ENCODE data around the gene MAN2A1.
"Not testable (repeated sequence)": the region's sequence is repeated elsewhere in the genome, so short reads cannot be mapped to it uniquely, and the experiment has no call there.

Gene MAN2A1

DNA sequence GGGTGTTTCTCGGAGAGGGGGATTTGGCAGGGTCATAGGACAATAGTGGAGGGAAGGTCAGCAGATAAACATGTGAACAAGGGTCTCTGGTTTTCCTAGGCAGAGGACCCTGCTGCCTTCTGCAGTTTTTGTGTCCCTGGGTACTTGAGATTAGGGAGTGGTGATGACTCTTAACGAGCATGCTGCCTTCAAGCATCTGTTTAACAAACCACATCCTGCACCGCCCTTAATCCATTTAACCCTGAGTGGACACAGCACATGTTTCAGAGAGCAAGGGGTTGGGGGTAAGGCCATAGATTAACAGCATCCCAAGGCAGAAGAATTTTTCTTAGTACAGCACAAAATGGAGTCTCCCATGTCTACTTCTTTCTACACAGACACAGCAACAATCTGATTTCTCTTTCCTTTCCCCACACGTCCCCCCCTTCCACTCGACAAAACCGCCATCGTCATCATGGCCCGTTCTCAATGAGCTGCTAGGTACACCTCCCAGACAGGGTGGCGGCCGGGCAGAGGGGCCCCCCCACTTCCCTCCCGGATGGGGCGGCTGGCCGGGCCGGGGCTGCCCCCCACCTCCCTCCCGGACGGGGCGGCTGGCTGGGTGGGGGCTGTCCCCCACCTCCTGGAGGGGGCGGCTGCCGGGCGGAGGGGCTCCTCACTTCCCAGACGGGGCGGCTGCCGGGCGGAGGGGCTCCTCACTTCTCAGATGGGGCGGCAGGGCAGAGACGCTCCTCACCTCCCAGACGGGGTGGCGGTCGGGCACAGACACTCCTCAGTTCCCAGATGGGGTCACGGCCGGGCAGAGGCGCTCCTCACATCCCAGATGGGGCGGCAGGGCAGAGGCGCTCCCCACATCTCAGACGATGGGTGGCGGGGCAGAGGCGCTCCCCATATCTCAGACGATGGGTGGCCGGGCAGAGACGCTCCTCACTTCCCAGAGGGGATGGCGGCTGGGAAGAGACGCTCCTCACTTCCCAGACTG lies 142.8 kb downstream of the MAN2A1 start:
- DNase-seq = not testable (repeated sequence)

DNA sequence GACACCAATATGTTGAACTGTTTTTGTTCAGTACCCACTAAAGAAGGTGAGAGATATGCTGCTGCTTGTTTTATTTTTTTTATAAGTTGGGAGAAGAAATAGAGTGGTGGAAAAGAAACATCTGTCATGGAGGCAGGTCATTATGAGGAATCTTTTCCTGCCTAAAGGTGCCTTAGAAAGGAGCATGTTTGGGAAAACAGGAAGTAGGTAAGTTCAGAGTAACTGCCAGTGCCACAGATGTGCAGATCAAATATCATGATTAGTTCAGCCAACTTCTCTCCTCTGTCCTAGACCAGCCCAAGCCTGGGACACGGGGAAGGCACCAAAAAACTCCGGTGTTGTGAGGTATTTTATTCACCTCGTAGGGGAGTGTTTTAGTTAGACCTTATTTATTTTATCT lies 144.2 kb downstream of the MAN2A1 start:
- DNase-seq = no peak

DNA sequence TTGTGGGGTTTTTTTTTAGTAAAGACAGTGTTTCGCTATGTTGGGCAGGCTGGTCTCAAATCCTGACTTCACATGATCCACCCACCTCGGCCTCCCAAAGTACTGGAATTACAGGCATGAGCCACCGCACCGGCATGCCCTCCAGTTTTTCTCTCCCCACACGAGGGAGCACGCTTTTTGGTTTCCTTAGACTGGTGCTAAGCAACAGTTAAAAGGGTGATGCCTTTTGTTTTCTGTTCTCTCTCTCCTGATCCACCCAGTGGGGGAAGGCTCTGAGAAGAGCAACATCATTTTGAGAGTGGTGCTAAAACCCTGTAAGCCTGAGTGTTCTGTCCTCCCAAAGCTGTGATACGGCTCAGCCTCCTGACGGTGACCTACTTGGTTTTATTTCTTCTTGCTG lies 146.6 kb downstream of the MAN2A1 start:
- no peak for DNase-seq

DNA sequence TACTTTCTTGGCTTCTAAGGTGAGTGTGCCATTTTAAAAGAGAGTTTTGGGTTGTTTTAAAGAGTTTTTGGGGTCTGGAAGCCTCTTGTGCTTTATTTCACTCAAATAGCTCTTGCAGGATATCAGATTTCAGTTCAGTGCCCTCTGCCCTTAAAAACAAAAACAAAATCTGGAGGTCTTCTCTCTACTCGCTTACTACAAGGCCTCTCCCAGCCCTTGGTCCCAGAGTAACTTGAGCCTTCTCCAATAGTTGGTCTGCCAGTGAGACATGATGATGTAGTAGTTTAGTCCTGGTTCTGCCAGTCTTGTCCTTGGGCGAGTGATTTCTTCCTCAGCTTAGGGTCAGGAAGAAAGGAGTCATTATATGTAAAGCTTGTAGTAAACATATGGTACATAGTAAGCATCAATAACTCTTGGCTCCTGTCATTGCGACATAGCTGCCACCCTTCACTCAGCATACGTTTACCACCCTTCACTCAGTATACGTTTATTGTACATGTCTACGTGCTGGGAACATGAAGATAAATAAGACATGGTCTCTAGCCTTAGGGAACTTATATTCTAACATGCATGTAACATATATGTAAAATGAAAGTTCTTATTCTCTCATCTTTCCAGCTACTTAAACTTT lies 147.6 kb downstream of the MAN2A1 start:
- no peak for DNase-seq

DNA sequence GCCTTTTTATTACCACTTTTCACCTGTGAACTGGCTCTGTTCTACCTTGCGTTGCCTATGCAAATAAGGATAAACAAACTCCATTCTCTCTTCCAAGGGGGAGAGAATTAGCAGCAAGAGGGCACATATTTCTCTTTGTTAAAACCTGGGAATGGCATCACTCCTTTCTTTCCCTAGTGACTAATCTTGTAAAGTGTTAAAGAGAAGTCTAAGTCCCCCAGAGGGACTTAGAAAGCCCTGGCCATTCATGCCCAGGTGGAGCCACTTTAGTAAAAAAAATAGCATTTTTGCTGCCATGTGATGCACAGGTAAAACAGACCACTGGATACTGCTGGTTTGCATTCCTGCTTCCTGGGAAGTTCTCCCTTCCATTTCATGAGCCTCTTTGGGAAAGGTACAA lies 148.4 kb downstream of the MAN2A1 start:
- DNase-seq = no peak

DNA sequence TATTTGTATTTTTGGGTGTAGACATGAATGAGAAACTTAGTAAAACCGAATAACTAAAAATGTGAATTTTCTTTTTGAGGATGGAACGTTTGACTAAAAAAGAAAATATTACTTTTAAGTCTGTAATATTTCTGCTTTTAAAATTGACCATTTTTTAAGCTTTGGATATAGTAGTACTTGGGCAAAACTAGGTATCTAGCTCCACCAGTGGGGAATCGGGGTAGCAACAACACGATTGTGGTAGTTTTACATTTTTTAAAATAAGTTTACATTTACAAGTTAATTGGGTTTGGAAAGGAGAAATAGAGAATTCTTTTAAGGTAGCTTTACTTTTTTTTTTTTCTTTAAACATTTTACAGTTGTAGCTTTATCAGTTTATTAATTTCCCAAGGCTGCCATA lies 154.4 kb downstream of the MAN2A1 start:
- no peak for DNase-seq

DNA sequence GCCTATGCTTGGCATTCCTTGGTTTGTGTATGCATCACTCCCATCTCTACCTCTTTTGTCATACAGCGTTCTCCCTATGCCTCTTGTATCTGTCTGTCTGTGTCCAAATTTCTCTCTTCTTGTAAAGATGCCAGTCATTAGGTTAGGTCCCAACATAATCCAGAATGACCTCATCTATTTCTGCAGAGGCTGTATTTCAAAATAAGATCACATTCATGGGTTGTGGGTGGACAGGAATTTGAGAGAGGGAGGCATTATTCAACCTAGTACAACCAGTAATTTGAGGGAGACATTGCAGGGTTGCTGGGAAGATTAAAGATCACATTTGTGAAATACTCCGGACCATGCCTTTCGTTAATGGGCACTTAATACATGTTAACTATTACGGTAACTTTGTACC lies 155.0 kb downstream of the MAN2A1 start:
- no peak for DNase-seq

DNA sequence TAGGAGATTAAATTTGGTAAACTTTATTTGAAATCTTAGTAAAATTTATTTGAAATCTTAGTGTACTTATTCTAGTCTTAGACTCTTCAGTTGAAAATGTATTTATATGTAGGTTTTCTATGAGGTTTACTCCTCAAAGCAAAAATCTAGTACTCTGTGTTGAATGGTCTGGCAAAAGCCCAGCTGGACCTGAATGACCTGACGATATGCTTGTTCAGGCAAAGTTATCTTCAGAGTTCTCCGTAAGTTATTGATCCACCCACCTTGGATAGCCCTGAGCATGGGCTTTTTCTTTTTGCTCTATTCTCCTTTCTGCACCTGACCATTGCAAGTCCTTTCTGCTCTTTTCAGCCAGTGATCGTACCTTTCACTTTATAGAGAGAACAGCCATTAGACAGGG lies 158.4 kb downstream of the MAN2A1 start:
- DNase-seq = no peak

DNA sequence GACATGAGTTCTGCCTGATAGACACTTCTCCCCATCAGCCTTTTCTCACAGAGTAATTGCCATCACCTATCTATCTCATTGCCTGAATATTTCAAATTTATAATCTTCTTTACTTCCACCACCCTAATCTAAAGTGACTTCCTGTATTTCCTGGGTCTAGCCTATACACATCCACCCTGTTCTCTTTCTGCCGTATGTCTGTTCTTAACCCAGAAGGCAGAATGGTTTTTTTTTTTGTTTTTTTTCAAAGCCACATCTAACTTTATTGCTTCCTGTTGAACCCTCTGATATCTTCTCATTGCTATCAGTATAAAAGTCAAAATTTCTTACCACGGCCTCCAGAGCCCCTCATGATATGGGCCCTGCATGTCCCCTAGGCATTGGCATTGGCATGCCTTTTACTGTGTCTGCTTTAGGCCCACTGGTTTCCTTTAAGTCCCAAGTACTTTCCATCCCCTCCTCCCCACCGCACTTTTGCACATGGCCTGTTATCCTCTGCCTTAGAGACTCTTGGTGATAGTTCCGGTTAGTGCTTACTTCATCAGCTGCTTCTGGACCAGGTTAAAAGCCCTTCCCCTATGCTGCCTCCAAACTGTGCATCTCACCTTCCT lies 159.9 kb downstream of the MAN2A1 start:
- DNase-seq = no peak

DNA sequence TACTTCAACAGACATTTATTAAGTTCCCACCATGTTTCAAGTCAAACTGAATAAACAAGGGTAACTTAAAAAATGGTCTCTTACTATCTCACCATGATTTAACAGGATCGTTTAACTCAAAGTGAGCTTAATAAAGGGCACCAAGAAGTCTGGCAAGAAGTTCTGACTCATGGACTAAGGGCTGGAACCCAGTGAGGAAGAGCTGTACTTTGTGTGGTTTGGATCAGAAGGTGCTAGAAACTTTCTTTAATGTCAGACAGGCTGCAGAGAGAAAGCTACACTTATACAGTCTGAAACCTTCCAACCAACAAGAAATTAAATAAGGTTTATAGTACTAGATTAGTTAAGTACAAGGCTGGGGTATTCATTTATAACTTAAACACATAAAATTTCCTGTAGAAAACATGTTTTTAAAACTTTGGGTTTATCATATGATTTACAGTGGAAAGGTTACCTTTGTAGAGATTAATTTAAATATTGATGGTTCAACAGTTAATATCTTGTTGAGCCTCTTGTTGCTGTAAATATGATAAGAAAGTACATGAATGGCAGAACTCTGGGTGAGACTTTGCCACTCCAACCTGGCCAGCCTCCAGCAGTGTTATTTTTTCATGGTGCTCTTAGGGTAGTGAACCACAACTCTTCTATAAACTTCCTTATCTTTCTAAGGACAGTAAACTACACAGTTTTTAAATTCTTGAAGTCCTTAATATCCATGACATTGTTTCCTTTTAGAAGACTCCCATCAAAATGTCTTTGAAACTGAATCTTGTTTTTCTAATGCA lies 162.8 kb downstream of the MAN2A1 start:
- no peak for DNase-seq

DNA sequence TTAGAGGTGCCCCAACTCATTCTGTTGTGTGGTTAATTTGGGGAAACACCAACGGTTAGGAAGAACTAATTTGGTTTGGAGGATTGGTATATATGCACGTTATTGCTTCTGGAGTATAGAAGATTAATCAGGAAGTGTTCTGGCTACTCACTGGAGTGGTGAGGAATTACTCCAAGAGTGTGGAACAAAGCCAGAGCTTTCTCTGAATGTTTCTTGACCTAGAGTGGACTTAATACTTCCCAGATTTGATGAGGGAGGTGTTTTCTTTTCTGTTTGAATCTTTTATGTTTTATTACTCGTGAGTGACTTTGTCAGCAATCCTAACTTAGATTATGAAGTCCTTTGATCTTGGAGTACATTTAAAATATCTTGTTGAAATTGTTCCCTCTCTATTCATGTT lies 163.7 kb downstream of the MAN2A1 start:
- DNase-seq = no peak

DNA sequence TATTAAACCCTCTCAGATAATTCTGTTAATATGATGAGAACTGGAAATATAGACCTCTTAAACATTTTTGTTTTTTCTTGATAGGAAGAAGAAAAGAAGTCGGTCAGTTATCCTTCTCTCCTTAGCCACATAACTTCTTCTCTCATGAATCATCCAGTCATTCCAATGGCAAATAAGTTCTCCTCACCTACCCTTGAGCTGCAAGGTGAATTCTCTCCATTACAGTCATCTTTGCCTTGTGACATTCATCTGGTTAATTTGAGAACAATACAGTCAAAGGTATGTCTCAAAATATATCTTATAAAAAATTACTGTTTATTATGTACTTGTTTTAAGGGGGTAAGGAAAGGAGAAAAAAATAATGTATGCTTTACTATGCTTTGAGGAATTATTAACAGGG lies 165.3 kb downstream of the MAN2A1 start:
- DNase-seq = no peak

DNA sequence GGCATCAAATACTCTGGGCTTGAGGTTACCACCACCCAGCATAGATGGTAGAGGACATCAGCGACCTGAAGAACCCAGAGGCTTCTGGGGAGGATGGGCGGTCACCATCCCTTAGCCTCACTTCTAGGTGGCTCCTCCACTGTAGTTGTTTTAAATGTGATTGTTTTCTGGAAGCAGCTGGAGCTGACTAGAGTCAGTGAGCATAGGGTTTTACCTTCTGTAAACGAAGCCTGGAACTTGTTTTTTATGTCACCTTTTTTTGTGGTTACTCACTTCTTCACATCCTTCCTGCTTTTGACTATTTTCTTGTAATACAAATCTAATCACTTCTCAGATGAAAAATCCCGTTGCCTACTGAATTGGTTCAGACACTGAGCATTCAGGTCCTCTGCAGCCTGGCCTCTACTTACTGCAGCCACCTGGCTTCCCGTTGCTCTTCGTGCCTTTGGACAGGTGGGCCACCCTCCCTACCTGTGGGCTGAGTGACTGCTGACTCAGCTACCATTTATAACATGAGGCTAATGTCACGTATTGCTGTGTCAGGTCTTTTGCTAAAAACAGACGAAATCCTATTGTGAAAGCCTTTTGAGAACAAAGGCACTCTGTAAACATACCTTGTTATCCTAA lies 167.8 kb downstream of the MAN2A1 start:
- peak; percentile 9 for DNase-seq

DNA sequence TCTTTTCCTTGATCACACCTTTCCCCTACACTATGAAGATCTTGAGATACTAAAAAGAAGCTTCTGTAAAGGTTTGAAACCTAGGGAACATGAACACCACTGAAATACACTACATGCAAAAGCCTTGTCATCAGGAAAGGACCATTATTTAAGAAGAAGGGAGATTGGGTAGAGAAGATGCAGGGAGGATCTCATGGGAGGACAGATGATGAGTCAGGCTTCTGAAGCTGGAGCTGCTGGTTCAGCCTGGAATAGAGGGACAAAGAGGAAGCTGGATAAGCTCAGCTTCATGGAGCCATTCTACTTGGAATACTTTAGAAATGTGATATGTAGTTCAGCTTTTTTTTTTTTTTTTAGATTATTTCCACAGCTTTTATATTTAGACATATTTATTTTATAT lies 169.8 kb downstream of the MAN2A1 start:
- no peak for DNase-seq

DNA sequence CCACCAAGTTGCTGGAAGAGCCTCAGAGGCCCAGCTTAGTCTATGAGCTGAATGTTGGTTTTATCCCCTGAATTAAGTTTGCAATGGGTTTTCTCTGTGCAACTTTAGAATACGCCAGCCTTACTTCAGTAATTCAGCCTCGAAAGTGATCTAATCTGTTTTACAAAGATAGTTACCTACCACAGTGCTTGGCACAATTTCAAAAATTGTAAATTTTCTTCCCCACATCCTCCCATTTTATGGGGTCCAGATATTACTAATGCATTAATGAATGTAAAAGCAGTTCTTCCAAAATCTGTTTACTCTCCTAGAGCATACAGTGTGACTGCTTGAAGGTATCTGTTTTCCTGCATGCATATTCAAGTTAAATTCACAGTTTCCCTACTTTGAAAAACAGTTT lies 172.6 kb downstream of the MAN2A1 start:
- no peak for DNase-seq

DNA sequence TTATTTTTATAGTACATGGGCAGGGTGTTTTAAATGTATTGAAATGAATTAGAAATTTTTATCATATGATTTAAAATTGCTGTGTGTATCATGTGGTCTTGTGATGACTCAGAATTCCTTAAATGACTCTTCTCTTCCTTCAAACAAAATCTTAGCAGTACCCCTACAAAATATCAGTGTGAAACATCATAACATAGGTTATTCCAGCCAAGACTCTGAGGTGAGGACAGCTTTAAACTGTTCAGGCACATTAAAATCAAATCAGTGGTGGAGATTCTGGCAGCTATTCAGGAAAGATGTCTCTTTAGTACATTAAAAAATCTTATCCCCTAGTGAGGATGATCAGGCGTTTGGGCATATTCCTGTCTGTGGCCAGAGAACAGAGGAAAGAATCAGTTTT lies 174.0 kb downstream of the MAN2A1 start:
- DNase-seq = no peak

DNA sequence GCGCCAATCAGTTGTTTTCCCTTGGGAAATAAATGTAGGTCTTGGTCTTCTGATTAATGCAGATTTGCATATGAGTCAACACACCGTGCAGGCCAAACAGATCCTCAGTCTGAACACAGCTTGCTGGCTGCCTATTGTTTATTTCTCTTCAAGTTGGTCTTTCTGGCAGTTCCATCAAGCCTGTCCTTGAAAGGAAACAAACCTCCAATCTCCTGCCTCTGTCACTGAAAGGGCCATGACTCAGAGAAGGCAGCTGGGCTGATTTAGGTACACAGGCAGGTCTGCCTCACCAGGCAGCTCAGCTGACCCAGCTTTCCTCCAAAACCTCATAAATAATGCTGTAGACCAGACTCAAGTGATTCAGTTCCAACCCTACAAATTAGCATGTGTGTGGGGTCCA lies 175.9 kb downstream of the MAN2A1 start:
- DNase-seq = no peak

DNA sequence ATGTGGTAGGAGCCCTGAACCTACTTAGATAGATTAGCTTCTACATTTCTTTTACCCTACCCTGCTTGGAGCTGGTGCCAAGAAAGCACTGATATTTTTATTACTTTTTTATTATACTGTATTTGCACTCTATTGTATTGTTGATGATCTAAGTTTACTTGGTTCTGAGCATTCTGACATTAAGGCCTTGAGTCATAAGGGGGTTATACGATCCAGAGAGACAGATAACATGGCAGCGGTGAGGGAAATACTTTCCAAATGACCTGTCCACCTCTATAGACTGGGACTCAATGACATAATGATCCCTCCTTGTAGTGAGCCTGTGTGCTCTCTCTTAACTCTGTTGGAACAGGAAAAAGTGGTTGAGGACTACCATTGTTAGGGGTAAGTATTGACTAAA lies 176.3 kb downstream of the MAN2A1 start:
- no peak for DNase-seq

DNA sequence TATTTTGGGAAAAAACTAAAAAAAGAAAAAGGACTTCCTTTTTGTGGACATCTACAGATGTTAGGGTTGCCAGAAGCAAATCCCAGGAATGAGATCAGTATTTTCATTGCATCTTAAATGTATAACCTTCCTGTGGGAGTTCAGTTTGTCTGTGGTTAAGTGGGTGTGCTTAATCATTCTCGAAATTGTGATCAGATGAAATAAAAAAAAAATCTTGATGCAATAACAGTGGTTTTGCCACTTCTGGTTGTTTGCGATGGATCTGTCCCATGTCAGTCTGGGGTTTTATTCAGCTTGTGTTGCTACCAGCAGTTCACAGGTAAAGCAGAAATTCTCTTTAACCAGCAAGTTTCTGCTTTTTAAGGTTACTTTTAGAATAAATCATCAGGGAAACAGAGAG lies 179.0 kb downstream of the MAN2A1 start:
- DNase-seq = no peak

DNA sequence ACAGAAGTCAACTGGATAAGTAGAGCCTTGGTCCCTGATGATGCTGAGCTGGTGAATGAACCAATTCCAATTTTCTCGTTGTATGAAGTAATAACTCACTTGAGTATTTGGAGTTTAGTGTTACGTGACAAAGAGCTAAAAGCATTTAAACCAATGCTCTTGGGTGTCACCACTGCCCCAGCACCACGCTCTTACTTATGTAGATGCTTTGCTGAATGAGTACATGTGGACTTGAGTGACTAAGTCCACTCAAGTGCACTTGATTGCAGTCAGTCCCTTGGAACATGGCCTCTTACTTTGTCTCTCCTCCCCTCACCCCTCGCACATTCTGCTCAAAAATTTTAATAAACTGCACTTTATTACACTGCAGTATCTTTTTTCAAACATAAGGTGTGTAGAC lies 184.0 kb downstream of the MAN2A1 start:
- no peak for DNase-seq

DNA sequence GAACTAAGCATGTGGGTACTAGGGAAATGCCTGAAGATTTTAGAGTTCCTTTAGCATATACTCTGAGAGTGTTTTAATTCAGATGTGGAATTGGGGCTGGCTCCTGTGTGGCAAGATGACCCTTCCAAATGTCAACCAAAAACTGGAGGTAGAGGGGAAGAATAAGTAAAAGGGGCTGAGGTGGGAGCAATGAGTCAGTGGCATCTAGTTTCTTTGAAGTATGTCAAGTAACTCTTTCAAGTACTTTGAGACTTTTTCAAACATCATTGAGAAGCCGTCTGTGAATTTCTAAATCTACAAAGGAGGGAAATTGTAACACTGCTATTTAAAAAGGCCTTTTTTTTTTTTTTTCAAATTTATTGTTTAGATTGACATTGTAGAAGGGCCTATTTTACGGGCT lies 184.4 kb downstream of the MAN2A1 start:
- no peak for DNase-seq

DNA sequence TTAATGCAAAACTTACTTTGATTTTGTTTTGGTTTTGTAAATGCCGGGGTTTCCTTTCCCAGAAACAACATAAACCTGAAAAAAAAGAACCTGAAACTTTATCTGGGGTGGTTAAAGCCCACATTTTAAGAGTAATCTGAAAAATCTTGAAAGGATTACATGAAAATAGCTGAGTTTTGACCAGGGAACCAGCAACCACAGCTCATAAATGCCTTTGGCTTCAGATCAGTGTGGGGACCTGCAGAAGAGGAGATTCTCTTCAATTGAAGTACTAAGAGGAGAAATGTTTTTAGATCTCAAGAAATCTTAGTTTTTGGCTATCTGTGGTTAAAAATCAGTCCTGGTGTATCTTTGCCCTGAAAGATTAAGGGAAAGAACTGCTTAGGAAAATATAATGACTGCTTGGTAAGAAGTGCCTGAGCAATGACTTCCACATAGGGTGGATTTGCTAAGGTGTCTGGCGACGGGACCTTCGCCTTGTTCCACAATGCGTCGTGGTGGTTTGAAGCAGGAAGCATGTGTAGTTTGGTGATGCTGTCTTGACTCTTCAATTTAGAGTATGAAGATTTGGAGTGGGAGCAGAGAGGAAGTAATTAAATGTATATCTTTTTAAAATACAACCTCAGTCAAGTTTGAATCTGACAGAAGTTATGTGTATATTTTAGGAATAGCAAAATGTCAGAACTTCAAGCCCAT lies 186.5 kb downstream of the MAN2A1 start:
- DNase-seq = no peak

Data from activated naive CD4-positive, alpha-beta T cell treated with Interleukin-2 at 50 U/mL for 16 hours (primary cell).